Suprapubic skin (tissue), 4 donors: Measurements from ENCODE around the gene TFB2M. TPM values are rescaled to one million over a fixed set of nuclear protein-coding genes. Genes with fewer than 3 reads are reported as not detected.

Source experiments
- DNase-seq, 2 donors: peaks; one replicate each; pipeline ENCODE4 v3.0.0-alpha.2; 2019; ENCODE audit warnings: low spot score in 2 of 2
- H3K27ac ChIP-seq: fragments of 200-600 bp; sonication (generic); one replicate; pipeline ENCODE4 v1.5.1; 2019
- H3K27me3 ChIP-seq: fragments of 200-600 bp; sonication (generic); one replicate; pipeline ENCODE4 v1.5.1; 2019
- H3K36me3 ChIP-seq: fragments of 200-600 bp; sonication (generic); one replicate; pipeline ENCODE4 v1.5.1; 2019
- H3K4me1 ChIP-seq: fragments of 200-600 bp; sonication (generic); one replicate; pipeline ENCODE4 v1.5.1; 2019
- H3K4me3 ChIP-seq: fragments of 200-600 bp; sonication (generic); one replicate; pipeline ENCODE4 v1.5.1; 2019; ENCODE audit warnings: mild to moderate bottlenecking
- H3K9me3 ChIP-seq: fragments of 200-600 bp; sonication (generic); one replicate; pipeline ENCODE4 v1.5.1; 2019
- CTCF ChIP-seq, 2 donors: fragments of 200-600 bp in 1 of 2; fragments of 450-650 bp in 1 of 2; sonication (generic) in 1 of 2; IDR thresholded peaks; one replicate each; pipeline ENCODE4 v1.5.1; 2016 to 2019; ENCODE audit warnings: antibody characterized with exemption in 2 of 2, mild to moderate bottlenecking in 1 of 2, moderate library complexity in 1 of 2
- EP300 ChIP-seq: sonication (generic); formaldehyde crosslinking; IDR thresholded peaks from one replicate; pipeline ENCODE4 v1.6.1; 2017; ENCODE audit warnings: antibody characterized with exemption
- POLR2A ChIP-seq, 2 donors: fragments of 450-650 bp; IDR thresholded peaks; one replicate each; pipeline ENCODE4 v1.6.1; 2017; ENCODE audit warnings: antibody characterized with exemption in 2 of 2, mild to moderate bottlenecking in 2 of 2, moderate library complexity in 2 of 2
- POLR2AphosphoS5 ChIP-seq, 3 donors: sonication (generic); formaldehyde crosslinking; IDR thresholded peaks; one replicate each; pipeline ENCODE4 v1.6.1; 2017; ENCODE audit warnings: antibody characterized with exemption in 3 of 3
- WGBS: methylation state at CpG from one replicate; pipeline ENCODE4 v1.1.5; 2018; 5-methylcytosine and 5-hydroxymethylcytosine counted together
- total RNA-seq, 4 donors: library from RNA; depleted of rRNA; stranded (reverse); fragments of >200 nt; gene quantifications; one replicate each; pipeline ENCODE4 v1.1.0, GENCODE V29; 2016

Gene TFB2M
- total RNA-seq, 4 donors from 2014 or later = 9.9 to 15.0 (median 12.1) TPM

- DNase-seq = no peak
- H3K36me3 ChIP-seq = peaks cover 82% of the 10 kb centered on the region
- H3K27ac ChIP-seq = no peak overlapping the region
- H3K9me3 ChIP-seq = no peaks in the 10 kb centered on the region
- no peak for TF ChIP-seq CTCF (IDR thresholded peaks at IDR 0.05)
- no peak for TF ChIP-seq EP300
- no peak for TF ChIP-seq POLR2A (IDR thresholded peaks at IDR 0.05)
- TF ChIP-seq POLR2AphosphoS5 (IDR thresholded peaks at IDR 0.05) = no peak
- H3K4me1 ChIP-seq = no peaks in the 10 kb centered on the region
- 83% methylated on average over 6 of the region's 6 CpGs for WGBS
- no peaks in the 10 kb centered on the region for H3K27me3 ChIP-seq
- no peak overlapping the region for H3K4me3 ChIP-seq
These were observed 14.0 kb downstream of the TFB2M start for GRCh38 chr1:246552110-246552509.

GRCh38 chr1:246550402-246550801 lies 15.7 kb downstream of the TFB2M start:
- 68% methylated on average over 11 of the region's 11 CpGs for WGBS
- Histone ChIP-seq H3K36me3 (peaks cover 81% of the 10 kb centered on the region), H3K27me3 (no peaks in the 10 kb centered on the region), H3K4me1 (no peaks in the 10 kb centered on the region), H3K9me3 (no peaks in the 10 kb centered on the region), H3K27ac (no peak overlapping the region), H3K4me3 (no peak overlapping the region)
- no peak for DNase-seq
- no peak for TF ChIP-seq CTCF (IDR thresholded peaks at IDR 0.05)
- TF ChIP-seq POLR2A (IDR thresholded peaks at IDR 0.05) = no peak
- TF ChIP-seq EP300 = no peak
- TF ChIP-seq POLR2AphosphoS5 (IDR thresholded peaks at IDR 0.05) = no peak

- H3K27me3 ChIP-seq = no peaks in the 10 kb centered on the region
- TF ChIP-seq CTCF (IDR thresholded peaks at IDR 0.05) = no peak
- TF ChIP-seq POLR2AphosphoS5 (IDR thresholded peaks at IDR 0.05) = no peak
- no peak for TF ChIP-seq EP300
- TF ChIP-seq POLR2A (IDR thresholded peaks at IDR 0.05) = no peak
- H3K9me3 ChIP-seq = no peaks in the 10 kb centered on the region
- no peak overlapping the region for H3K4me3 ChIP-seq
- DNase-seq = no peak
- peaks cover 79% of the 10 kb centered on the region for H3K36me3 ChIP-seq
- H3K4me1 ChIP-seq = no peaks in the 10 kb centered on the region
- 35% methylated on average over 4 of the region's 4 CpGs for WGBS
- no peak overlapping the region for H3K27ac ChIP-seq
These were observed 16.4 kb downstream of the TFB2M start for GRCh38 chr1:246549665-246550064.

- H3K27ac ChIP-seq = no peak overlapping the region
- TF ChIP-seq EP300 = no peak
- TF ChIP-seq POLR2A (IDR thresholded peaks at IDR 0.05) = no peak
- no peak for TF ChIP-seq CTCF (IDR thresholded peaks at IDR 0.05)
- no peak for TF ChIP-seq POLR2AphosphoS5 (IDR thresholded peaks at IDR 0.05)
- H3K9me3 ChIP-seq = no peaks in the 10 kb centered on the region
- H3K4me3 ChIP-seq = no peak overlapping the region
- no peak for DNase-seq
- no peaks in the 10 kb centered on the region for H3K27me3 ChIP-seq
- 83% methylated on average over 1 of the region's 1 CpG for WGBS
- no peaks in the 10 kb centered on the region for H3K4me1 ChIP-seq
- peaks cover 84% of the 10 kb centered on the region for H3K36me3 ChIP-seq
These were observed 22.1 kb downstream of the TFB2M start for GRCh38 chr1:246544001-246544400.

- 89% methylated on average over 7 of the region's 7 CpGs for WGBS
- Histone ChIP-seq H3K27ac (no peak overlapping the region), H3K4me1 (no peaks in the 10 kb centered on the region), H3K27me3 (no peaks in the 10 kb centered on the region), H3K4me3 (no peak overlapping the region), H3K36me3 (peaks cover 54% of the 10 kb centered on the region), H3K9me3 (no peaks in the 10 kb centered on the region)
- no peak for TF ChIP-seq POLR2AphosphoS5 (IDR thresholded peaks at IDR 0.05)
- TF ChIP-seq EP300 = no peak
- no peak for TF ChIP-seq CTCF (IDR thresholded peaks at IDR 0.05)
- TF ChIP-seq POLR2A (IDR thresholded peaks at IDR 0.05) = no peak
- DNase-seq = no peak
These were observed 25.1 kb downstream of the TFB2M start for GRCh38 chr1:246540738-246541491.
